Immature natural killer cell (primary cell): ENCODE data around the gene BCL2. TPM values are rescaled to one million over a fixed set of nuclear protein-coding genes. Genes with fewer than 3 reads are reported as not detected.

Source experiments
- DNase-seq, 3 donors: peaks; one replicate each; pipeline ENCODE4 v3.0.0; 2022; ENCODE audit warnings: mixed read lengths in 1 of 3
- H3K27ac Mint-ChIP-seq, 6 donors: one replicate each; pipeline ENCODE4 v1.8.0; 2020; ENCODE audit warnings: mixed read lengths in 6 of 6, mild to moderate bottlenecking in 5 of 6, inconsistent platforms in 4 of 6, moderate library complexity in 3 of 6
- H3K27me3 Mint-ChIP-seq, 3 donors: one replicate each; pipeline ENCODE4 v1.8.0; 2020 to 2021; ENCODE audit warnings: low read depth in 3 of 3, mild to moderate bottlenecking in 3 of 3, mixed read lengths in 3 of 3, moderate library complexity in 3 of 3, inconsistent platforms in 1 of 3
- H3K36me3 Mint-ChIP-seq, 3 donors: one replicate each; pipeline ENCODE4 v1.8.0; 2020; ENCODE audit warnings: mixed read lengths in 3 of 3, inconsistent platforms in 2 of 3, mild to moderate bottlenecking in 2 of 3
- H3K4me1 Mint-ChIP-seq, 2 donors: one replicate each; pipeline ENCODE4 v1.8.0; 2020; ENCODE audit warnings: inconsistent platforms in 2 of 2, mild to moderate bottlenecking in 2 of 2, mixed read lengths in 2 of 2, moderate library complexity in 1 of 2
- H3K4me3 Mint-ChIP-seq, 5 donors: one replicate each; pipeline ENCODE4 v1.8.0; 2020; ENCODE audit warnings: mild to moderate bottlenecking in 5 of 5, mixed read lengths in 5 of 5, inconsistent platforms in 3 of 5, moderate library complexity in 3 of 5
- H3K9me3 Mint-ChIP-seq, 6 donors: one replicate each; pipeline ENCODE4 v1.8.0; 2020; ENCODE audit warnings: mild to moderate bottlenecking in 6 of 6, mixed read lengths in 6 of 6, inconsistent platforms in 4 of 6, moderate library complexity in 3 of 6
- polyA plus RNA-seq, 3 donors: library from polyadenylated mRNA; unstranded; fragments of 300-500 nt; fragmentation: Illumina TruSeq; gene quantifications; one replicate each; pipeline ENCODE4 v1.2.3, GENCODE V29; 2021

Gene BCL2
- polyA plus RNA-seq, 3 donors from 2014 or later = 5.1 to 8.0 (median 5.7) TPM

- H3K9me3 Mint-ChIP-seq = no peaks in the 10 kb centered on the region
- peaks cover 5 to 17% (median 7%) of the 10 kb centered on the region in 3 donors for H3K36me3 Mint-ChIP-seq
- peak overlapping the region; percentile 65 to 88 (median 72) for H3K4me3 Mint-ChIP-seq
- peak in 1 of 3 donors; percentile 22 for DNase-seq
- H3K4me1 Mint-ChIP-seq = peaks cover 58 to 65% of the 10 kb centered on the region in 2 donors
- peak overlapping the region; percentile 87 to 95 (median 92) for H3K27ac Mint-ChIP-seq
- peaks cover 5 to 7% (median 6%) of the 10 kb centered on the region in 3 donors for H3K27me3 Mint-ChIP-seq
Observed at GRCh38 chr18:63298400-63299365, 20.9 kb downstream of the BCL2 start.

- Mint-ChIP-seq H3K27ac (peak overlapping the region in 5 of 6 donors; percentile 46 to 95 (median 92)), H3K36me3 (peaks cover 12 to 23% (median 12%) of the 10 kb centered on the region in 3 donors), H3K4me3 (peak overlapping the region in 3 of 5 donors; percentile 55 to 73 (median 65)), H3K4me1 (peaks cover 49 to 67% of the 10 kb centered on the region in 2 donors), H3K9me3 (no peaks in the 10 kb centered on the region), H3K27me3 (peaks cover 5 to 7% (median 6%) of the 10 kb centered on the region in 3 donors)
- DNase-seq = no peak
Observed at GRCh38 chr18:63297687-63298399, 21.7 kb downstream of the BCL2 start.

- Mint-ChIP-seq H3K27ac (peak overlapping the region in 3 of 6 donors; percentile 48 to 79 (median 49)), H3K4me1 (peaks cover 10 to 62% of the 10 kb centered on the region in 2 donors), H3K4me3 (peak overlapping the region in 1 of 5 donors; percentile 55), H3K36me3 (peaks cover 15 to 22% (median 17%) of the 10 kb centered on the region in 3 donors), H3K27me3 (peaks cover 0 to 6% (median 0%) of the 10 kb centered on the region in 3 donors), H3K9me3 (no peaks in the 10 kb centered on the region)
- DNase-seq = no peak
Observed at GRCh38 chr18:63293935-63294334, 25.6 kb downstream of the BCL2 start.

- no peak for DNase-seq
- H3K4me1 Mint-ChIP-seq = peaks cover 1 to 54% of the 10 kb centered on the region in 2 donors
- peaks cover 0 to 6% (median 0%) of the 10 kb centered on the region in 3 donors for H3K27me3 Mint-ChIP-seq
- H3K9me3 Mint-ChIP-seq = no peaks in the 10 kb centered on the region
- H3K36me3 Mint-ChIP-seq = peaks cover 15 to 22% (median 17%) of the 10 kb centered on the region in 3 donors
- H3K27ac Mint-ChIP-seq = peak overlapping the region; percentile 40 to 79 (median 44)
- peak overlapping the region; percentile 28 to 64 (median 63) for H3K4me3 Mint-ChIP-seq
Observed at GRCh38 chr18:63292831-63293683, 26.5 kb downstream of the BCL2 start.

- Mint-ChIP-seq H3K4me1 (peaks cover 0 to 49% of the 10 kb centered on the region in 2 donors), H3K36me3 (peaks cover 17 to 22% (median 18%) of the 10 kb centered on the region in 3 donors), H3K27ac (peak overlapping the region in 4 of 6 donors; percentile 84 to 91 (median 88))
Observed at GRCh38 chr18:63291278-63291677, 28.3 kb downstream of the BCL2 start.

GRCh38 chr18:63290821-63291200, 28.8 kb downstream of the BCL2 start:
- Mint-ChIP-seq H3K9me3 (no peaks in the 10 kb centered on the region), H3K4me1 (peaks cover 0 to 49% of the 10 kb centered on the region in 2 donors), H3K36me3 (peaks cover 17 to 20% (median 20%) of the 10 kb centered on the region in 3 donors), H3K27me3 (peaks cover 0 to 3% (median 2%) of the 10 kb centered on the region in 3 donors), H3K27ac (peak overlapping the region in 5 of 6 donors; percentile 84 to 91 (median 87)), H3K4me3 (peak overlapping the region; percentile 68 to 78 (median 74))
- DNase-seq = peak; percentile 24 to 29 (median 28)

More at GRCh38 chr18:63291278-63291677, 28.3 kb downstream of the BCL2 start:
- DNase-seq = no peak
- no peaks in the 10 kb centered on the region for H3K9me3 Mint-ChIP-seq
- H3K27me3 Mint-ChIP-seq = peaks cover 0 to 4% (median 2%) of the 10 kb centered on the region in 3 donors
- H3K4me3 Mint-ChIP-seq = peak overlapping the region; percentile 68 to 78 (median 74)

GRCh38 chr18:63290166-63290820, 29.3 kb downstream of the BCL2 start:
- H3K27me3 Mint-ChIP-seq = peaks cover 0 to 2% (median 1%) of the 10 kb centered on the region in 3 donors
- peak overlapping the region in 5 of 6 donors; percentile 84 to 91 (median 87) for H3K27ac Mint-ChIP-seq
- H3K9me3 Mint-ChIP-seq = no peaks in the 10 kb centered on the region
- no peak for DNase-seq
- peak overlapping the region; percentile 68 to 78 (median 74) for H3K4me3 Mint-ChIP-seq
- peaks cover 0 to 45% of the 10 kb centered on the region in 2 donors for H3K4me1 Mint-ChIP-seq
- H3K36me3 Mint-ChIP-seq = peaks cover 14 to 20% (median 16%) of the 10 kb centered on the region in 3 donors

GRCh38 chr18:63288311-63288710, 31.3 kb downstream of the BCL2 start:
- Mint-ChIP-seq H3K4me1 (peaks cover 0 to 37% of the 10 kb centered on the region in 2 donors), H3K27ac (no peak overlapping the region), H3K36me3 (peaks cover 6 to 17% (median 10%) of the 10 kb centered on the region in 3 donors), H3K27me3 (peaks cover 0 to 2% (median 1%) of the 10 kb centered on the region in 3 donors), H3K9me3 (no peaks in the 10 kb centered on the region), H3K4me3 (no peak overlapping the region)
- DNase-seq = no peak

GRCh38 chr18:63287691-63288220, 31.8 kb downstream of the BCL2 start:
- Mint-ChIP-seq H3K36me3 (peaks cover 5 to 13% (median 6%) of the 10 kb centered on the region in 3 donors), H3K27ac (no peak overlapping the region), H3K27me3 (peaks cover 0 to 2% (median 1%) of the 10 kb centered on the region in 3 donors), H3K4me3 (no peak overlapping the region), H3K9me3 (no peaks in the 10 kb centered on the region), H3K4me1 (peaks cover 0 to 32% of the 10 kb centered on the region in 2 donors)
- no peak for DNase-seq

- H3K4me1 Mint-ChIP-seq = peaks cover 0 to 23% of the 10 kb centered on the region in 2 donors
Observed at GRCh38 chr18:63286926-63287325, 32.6 kb downstream of the BCL2 start.

GRCh38 chr18:63284827-63285733, 34.5 kb downstream of the BCL2 start:
- no peaks in the 10 kb centered on the region for H3K9me3 Mint-ChIP-seq
- H3K4me1 Mint-ChIP-seq = peaks cover 0 to 5% of the 10 kb centered on the region in 2 donors
- H3K27me3 Mint-ChIP-seq = peaks cover 0 to 2% (median 2%) of the 10 kb centered on the region in 3 donors
- H3K36me3 Mint-ChIP-seq = peaks cover 13 to 18% (median 16%) of the 10 kb centered on the region in 3 donors
- H3K4me3 Mint-ChIP-seq = no peak overlapping the region
- no peak for DNase-seq
- no peak overlapping the region for H3K27ac Mint-ChIP-seq

More at GRCh38 chr18:63286926-63287325, 32.6 kb downstream of the BCL2 start:
- no peak for DNase-seq
- Mint-ChIP-seq H3K27ac (no peak overlapping the region), H3K36me3 (peaks cover 0 to 7% (median 5%) of the 10 kb centered on the region in 3 donors), H3K9me3 (no peaks in the 10 kb centered on the region), H3K4me3 (no peak overlapping the region), H3K27me3 (peaks cover 0 to 2% (median 1%) of the 10 kb centered on the region in 3 donors)
